B cell (primary cell): ENCODE data around the gene CEND1. TPM values are rescaled to one million over a fixed set of nuclear protein-coding genes. Genes with fewer than 3 reads are reported as not detected.

ENCODE experiments used
- ATAC-seq: fragments of 200-7000 bp; cut with Tn5 transposase; one replicate; pipeline ENCODE4 v1.10.0; 2021; ENCODE audit warnings: low read depth, mild to moderate bottlenecking, moderate number of reproducible peaks, moderate library complexity
- CTCF ChIA-PET: fragments of 350-600 bp; sonication (Branson Sonifier 250); formaldehyde crosslinking; loops from one replicate; lab custom pipeline; 2021; ENCODE audit warnings: antibody characterized with exemption, inconsistent platforms; lab: Charles Lee
- POLR2A ChIA-PET: fragments of 350-600 bp; sonication (Branson Sonifier 250); formaldehyde crosslinking; loops from one replicate; lab custom pipeline; 2021; ENCODE audit warnings: antibody characterized with exemption; lab: Charles Lee
- DNase-seq: peaks from one replicate; pipeline ENCODE4 v3.0.0; 2013
- H2AFZ ChIP-seq: 2 replicates; pipeline ENCODE4 v1.6.1; 2012; ENCODE audit warnings: mild to moderate bottlenecking, low read depth, low read length; ENCODE audit not compliant: insufficient read depth, poor library complexity, severe bottlenecking
- H3K27ac ChIP-seq, 2 donors: 1 replicate in 1 of 2; 2 replicates in 1 of 2; pipeline ENCODE4 v1.5.1; 2012 to 2013; ENCODE audit warnings: low read length in 2 of 2, mild to moderate bottlenecking in 2 of 2, moderate library complexity in 1 of 2
- H3K27me3 ChIP-seq, 4 experiments: fragments of 200-600 bp in 1 of 4; sonication (generic) in 1 of 4; replicated peaks in 1 of 4; 1 replicate in 2 of 4; 2 replicates in 2 of 4; pipeline versions ENCODE4 v1.6.1 to v1.7.0; 2013 to 2016; ENCODE audit warnings: low read length in 3 of 4, mild to moderate bottlenecking in 2 of 4, mixed read lengths in 1 of 4, moderate library complexity in 1 of 4; ENCODE audit not compliant: insufficient read depth in 4 of 4, control insufficient read depth in 3 of 4; ENCODE audit errors: control extremely low read depth in 1 of 4
- H3K36me3 ChIP-seq, 2 experiments: replicated peaks in 1 of 2; 1 replicate in 1 of 2; 2 replicates in 1 of 2; pipeline versions ENCODE4 v1.6.1 to v1.7.1; 2013; ENCODE audit warnings: low read length in 1 of 2; ENCODE audit not compliant: insufficient read depth in 2 of 2, control insufficient read depth in 1 of 2; ENCODE audit errors: control extremely low read depth in 1 of 2, extremely low read depth in 1 of 2
- H3K4me1 ChIP-seq, 2 donors: fragments of 200-600 bp in 1 of 2; sonication (generic) in 1 of 2; 1 replicate in 1 of 2; 2 replicates in 1 of 2; pipeline versions ENCODE4 v1.5.1 to v1.6.1; 2013 to 2017; ENCODE audit warnings: low read length in 2 of 2; ENCODE audit not compliant: control insufficient read depth in 2 of 2, insufficient read depth in 2 of 2
- H3K4me2 ChIP-seq: replicated peaks from 2 replicates; pipeline ENCODE3; 2012; ENCODE audit warnings: mild to moderate bottlenecking, low read depth, low read length; ENCODE audit not compliant: poor library complexity, severe bottlenecking
- H3K4me3 ChIP-seq, 5 experiments: fragments of 200-600 bp in 1 of 5; sonication (generic) in 1 of 5; 1 replicate in 3 of 5; 2 replicates in 2 of 5; pipeline versions ENCODE4 v1.5.1 to v1.7.0; 2011 to 2016; ENCODE audit warnings: low read length in 4 of 5, mild to moderate bottlenecking in 4 of 5, low read depth in 2 of 5, control low read depth in 1 of 5, moderate library complexity in 1 of 5; ENCODE audit not compliant: insufficient read depth in 1 of 5; ENCODE audit errors: control extremely low read depth in 1 of 5, extremely low read depth in 1 of 5
- H3K79me2 ChIP-seq: fragments of 200-600 bp; sonication (generic); one replicate; pipeline ENCODE4 v1.6.0; 2016; ENCODE audit warnings: low read length; ENCODE audit not compliant: control insufficient read depth, insufficient read depth
- H3K9ac ChIP-seq: fragments of 200-600 bp; sonication (generic); 2 replicates; pipeline ENCODE4 v1.6.1; 2017; ENCODE audit warnings: mild to moderate bottlenecking, low read length, moderate library complexity
- H3K9me3 ChIP-seq, 3 donors: one replicate each; pipeline versions ENCODE4 v1.6.1 to v1.7.1; 2013; ENCODE audit warnings: low read length in 2 of 3; ENCODE audit not compliant: control insufficient read depth in 2 of 3, insufficient read depth in 1 of 3; ENCODE audit errors: control extremely low read depth in 1 of 3
- H4K20me1 ChIP-seq: 2 replicates; pipeline ENCODE4 v1.6.0; 2012; ENCODE audit warnings: mild to moderate bottlenecking, low read length; ENCODE audit not compliant: insufficient read depth, control insufficient read depth, poor library complexity, severe bottlenecking
- H3K27ac Mint-ChIP-seq: one replicate; pipeline ENCODE4 v1.8.0; 2021; ENCODE audit warnings: mixed read lengths
- H3K27me3 Mint-ChIP-seq: one replicate; pipeline ENCODE4 v1.8.0; 2021; ENCODE audit warnings: mixed read lengths
- H3K4me1 Mint-ChIP-seq: one replicate; pipeline ENCODE4 v1.8.0; 2021; ENCODE audit warnings: mixed read lengths
- H3K4me3 Mint-ChIP-seq: one replicate; pipeline ENCODE4 v1.8.0; 2021; ENCODE audit warnings: mixed read lengths
- H3K9me3 Mint-ChIP-seq: one replicate; pipeline ENCODE4 v1.8.0; 2022; ENCODE audit warnings: mixed read lengths; ENCODE audit not compliant: insufficient read depth
- EZH2 ChIP-seq: IDR thresholded peaks from 2 replicates; pipeline ENCODE4 v1.6.1; 2012; ENCODE audit warnings: borderline replicate concordance, low read depth, mild to moderate bottlenecking, moderate library complexity, low read length; ENCODE audit not compliant: insufficient read depth, poor library complexity, severe bottlenecking
- WGBS: methylation state at CpG from one replicate; pipeline ENCODE4 v1.1.5; 2013; ENCODE audit warnings: missing lambda C conversion rate; ENCODE audit not compliant: insufficient coverage; 5-methylcytosine and 5-hydroxymethylcytosine counted together
- intact Hi-C: fragments of 100-400 bp; cut with micrococcal nuclease; formaldehyde crosslinking; loops from one replicate; pipeline ENCODE4 v1.10.0; 2022
- polyA plus RNA-seq: library from polyadenylated mRNA; depleted of rRNA; stranded (reverse); fragments of >200 nt; gene quantifications from 2 replicates; pipeline ENCODE4 v1.2.3, GENCODE V29; 2012
- total RNA-seq, 2 donors: library from RNA; stranded (reverse); fragments of 120-200 nt in 1 of 2; gene quantifications; 1 replicate in 1 of 2; 2 replicates in 1 of 2; pipeline versions ENCODE4 v1.2.3 to v1.2.4, GENCODE V29; 2013 to 2022
- TF ChIP-seq, protein P1 (sequence below): fragments of 200-600 bp; IDR thresholded peaks from one replicate; pipeline ENCODE4 v1.8.0; 2022; ENCODE audit warnings: antibody characterized with exemption, mild to moderate bottlenecking

Gene CEND1
- total and polyA plus RNA-seq, 2 donors (not counting 1 experiment from before 2014, with no cell fraction given): 0.13 to 0.39 TPM

DNA sequence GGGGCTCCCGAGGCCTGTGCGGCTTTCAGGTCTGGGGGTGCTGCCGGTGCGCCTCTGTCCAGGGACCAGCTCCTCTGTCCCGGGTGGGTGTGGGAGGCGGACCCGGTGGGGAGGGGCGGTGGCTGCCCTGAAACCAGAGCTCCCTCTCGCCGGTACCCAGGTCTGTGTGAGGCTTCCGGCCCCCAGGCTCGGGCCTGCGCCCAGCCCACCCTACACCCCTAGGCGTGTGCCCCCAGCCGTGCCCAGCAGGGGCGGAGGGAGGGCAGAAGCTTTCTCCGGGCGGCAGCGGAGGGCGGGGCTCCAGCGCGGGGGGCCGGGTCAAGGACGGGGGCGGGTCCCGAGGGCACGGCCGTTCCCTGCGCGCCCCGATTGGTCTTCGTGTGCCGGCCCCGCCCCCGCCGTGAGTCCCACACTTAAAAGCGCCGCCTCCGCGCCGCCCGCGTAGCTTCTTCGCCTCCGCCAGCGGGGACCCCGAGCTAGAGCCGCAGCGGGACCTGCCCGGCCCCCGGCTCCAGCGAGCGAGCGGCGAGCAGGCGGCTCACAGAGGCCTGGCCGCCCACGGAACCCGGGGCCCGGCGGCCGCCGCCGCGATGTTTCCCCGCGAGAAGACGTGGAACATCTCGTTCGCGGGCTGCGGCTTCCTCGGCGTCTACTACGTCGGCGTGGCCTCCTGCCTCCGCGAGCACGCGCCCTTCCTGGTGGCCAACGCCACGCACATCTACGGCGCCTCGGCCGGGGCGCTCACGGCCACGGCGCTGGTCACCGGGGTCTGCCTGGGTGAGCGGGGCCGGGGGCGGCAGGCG is 29.4 kb upstream of the CEND1 start:
- ChIA-PET POLR2A (interaction anchor here (0.5 to 3.7 kb wide), 14 partner anchors 10 to 1563 kb away, joined by 3 to 57 read pairs (median 4); partner anchors contain the start of genes BET1L, CD151, CRACR2B and GATD1), CTCF (interaction anchor here (0.6 to 2.8 kb wide), 7 partner anchors 8 to 244 kb away, joined by 3 to 14 read pairs (median 3); partner anchors contain the start of genes RPLP2 and TSPAN4)
- Histone ChIP-seq H2AFZ (peak overlapping the region; percentile 87), H3K9ac (peak overlapping the region; percentile 91), H3K4me1 (peaks cover 16 to 26% of the 10 kb centered on the region in 2 donors), H3K79me2 (peaks cover 24% of the 10 kb centered on the region), H3K36me3 (peaks cover 0 to 23% of the 10 kb centered on the region in 2 experiments), H3K9me3 (no peaks in the 10 kb centered on the region), H3K27ac (peak overlapping the region; percentile 68 to 91), H3K4me2 (peak overlapping the region; percentile 90), H3K27me3 (no peaks in the 10 kb centered on the region), H4K20me1 (peaks cover 43% of the 10 kb centered on the region), H3K4me3 (peak overlapping the region in 4 of 5 experiments; percentile 58 to 82 (median 77))
- peaks cover 20% of the 10 kb centered on the region for H3K4me1 Mint-ChIP-seq
- peak overlapping the region; percentile 92 for H3K4me3 Mint-ChIP-seq
- ATAC-seq: peak; percentile 81
- intact Hi-C loops: loop anchor here (1.0 kb wide), 3 partner anchors 10 to 21 kb away; partner anchors contain the start of genes PIDD1, RPLP2 and SLC25A22
- peak; percentile 96 for DNase-seq
- no peaks in the 10 kb centered on the region for H3K27me3 Mint-ChIP-seq
- H3K9me3 Mint-ChIP-seq: no peaks in the 10 kb centered on the region
- TF ChIP-seq, protein P1, sequence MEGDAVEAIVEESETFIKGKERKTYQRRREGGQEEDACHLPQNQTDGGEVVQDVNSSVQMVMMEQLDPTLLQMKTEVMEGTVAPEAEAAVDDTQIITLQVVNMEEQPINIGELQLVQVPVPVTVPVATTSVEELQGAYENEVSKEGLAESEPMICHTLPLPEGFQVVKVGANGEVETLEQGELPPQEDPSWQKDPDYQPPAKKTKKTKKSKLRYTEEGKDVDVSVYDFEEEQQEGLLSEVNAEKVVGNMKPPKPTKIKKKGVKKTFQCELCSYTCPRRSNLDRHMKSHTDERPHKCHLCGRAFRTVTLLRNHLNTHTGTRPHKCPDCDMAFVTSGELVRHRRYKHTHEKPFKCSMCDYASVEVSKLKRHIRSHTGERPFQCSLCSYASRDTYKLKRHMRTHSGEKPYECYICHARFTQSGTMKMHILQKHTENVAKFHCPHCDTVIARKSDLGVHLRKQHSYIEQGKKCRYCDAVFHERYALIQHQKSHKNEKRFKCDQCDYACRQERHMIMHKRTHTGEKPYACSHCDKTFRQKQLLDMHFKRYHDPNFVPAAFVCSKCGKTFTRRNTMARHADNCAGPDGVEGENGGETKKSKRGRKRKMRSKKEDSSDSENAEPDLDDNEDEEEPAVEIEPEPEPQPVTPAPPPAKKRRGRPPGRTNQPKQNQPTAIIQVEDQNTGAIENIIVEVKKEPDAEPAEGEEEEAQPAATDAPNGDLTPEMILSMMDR: peak; percentile 30
- TF ChIP-seq EZH2: no peak
- WGBS: under 1% methylated on average over 93 of the region's 96 CpGs
- H3K27ac Mint-ChIP-seq: peak overlapping the region; percentile 91
